ENCODE data around the gene GINS3. TPM values are rescaled to one million over a fixed set of nuclear protein-coding genes. Genes with fewer than 3 reads are reported as not detected.
"Not testable (repeated sequence)": the region's sequence is repeated elsewhere in the genome, so short reads cannot be mapped to it uniquely, and the experiment has no call there.

GINS3 gene
- total and polyA plus RNA-seq, 2 experiments from 2014 or later, result 8.8 to 17.8 TPM

DNA sequence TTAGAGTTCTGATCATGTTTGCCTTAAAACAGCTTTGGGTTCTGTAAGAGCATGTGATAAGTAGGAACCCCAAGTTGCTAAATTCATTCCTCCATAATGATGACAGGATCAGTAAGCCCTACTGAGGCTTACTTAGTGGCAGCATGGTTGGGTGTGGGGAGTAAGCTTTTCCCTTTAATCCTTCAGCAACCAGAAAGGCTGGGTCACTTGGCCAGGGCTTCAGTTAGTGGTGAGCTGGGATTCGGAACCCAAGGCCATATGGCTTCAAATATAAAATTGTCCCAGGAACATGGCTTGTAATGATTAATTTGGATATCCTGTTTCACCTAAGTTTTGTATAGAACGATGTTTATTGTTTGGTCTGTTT is 850 bp downstream of the GINS3 start:
- peaks cover 22% of the 10 kb centered on the region for H3K79me2 ChIP-seq (replicated peaks; ENCODE audit: insufficient read depth)
- H3K36me3 ChIP-seq (ENCODE audit: insufficient read depth), result no peaks in the 10 kb centered on the region
- peak overlapping the region; percentile 93 for H3K4me3 ChIP-seq
- H3K4me1 Mint-ChIP-seq, result no peaks in the 10 kb centered on the region; the same call in 2 of the 3 replicates
- TF ChIP-seq ZNF331 (CRISPR knock-in tag; IDR thresholded peaks at IDR 0.05; ENCODE audit: low read depth) (no peak), REST (IDR thresholded peaks at IDR 0.05; ENCODE audit: unreplicated experiment) (no peak), POLR2AphosphoS5 (IDR thresholded peaks at IDR 0.05; ENCODE audit: low read depth) (no peak), EZH2 (IDR thresholded peaks at IDR 0.05; ENCODE audit: low read depth, unreplicated experiment) (no peak), EZH2phosphoT487 (IDR thresholded peaks at IDR 0.05; ENCODE audit: unreplicated experiment) (no peak), JUNB (IDR thresholded peaks at IDR 0.05; ENCODE audit: unreplicated experiment) (no peak)
- TF ChIP-seq, protein P1, sequence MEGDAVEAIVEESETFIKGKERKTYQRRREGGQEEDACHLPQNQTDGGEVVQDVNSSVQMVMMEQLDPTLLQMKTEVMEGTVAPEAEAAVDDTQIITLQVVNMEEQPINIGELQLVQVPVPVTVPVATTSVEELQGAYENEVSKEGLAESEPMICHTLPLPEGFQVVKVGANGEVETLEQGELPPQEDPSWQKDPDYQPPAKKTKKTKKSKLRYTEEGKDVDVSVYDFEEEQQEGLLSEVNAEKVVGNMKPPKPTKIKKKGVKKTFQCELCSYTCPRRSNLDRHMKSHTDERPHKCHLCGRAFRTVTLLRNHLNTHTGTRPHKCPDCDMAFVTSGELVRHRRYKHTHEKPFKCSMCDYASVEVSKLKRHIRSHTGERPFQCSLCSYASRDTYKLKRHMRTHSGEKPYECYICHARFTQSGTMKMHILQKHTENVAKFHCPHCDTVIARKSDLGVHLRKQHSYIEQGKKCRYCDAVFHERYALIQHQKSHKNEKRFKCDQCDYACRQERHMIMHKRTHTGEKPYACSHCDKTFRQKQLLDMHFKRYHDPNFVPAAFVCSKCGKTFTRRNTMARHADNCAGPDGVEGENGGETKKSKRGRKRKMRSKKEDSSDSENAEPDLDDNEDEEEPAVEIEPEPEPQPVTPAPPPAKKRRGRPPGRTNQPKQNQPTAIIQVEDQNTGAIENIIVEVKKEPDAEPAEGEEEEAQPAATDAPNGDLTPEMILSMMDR (conservative IDR thresholded peaks at IDR 0.05; ENCODE audit: low read depth in 2 of 2), result no peak
- H3K4me3 Mint-ChIP-seq, result peak overlapping the region; percentile 99
- H3K36me3 Mint-ChIP-seq (ENCODE audit: low read depth), result peaks cover 27% of the 10 kb centered on the region
- H3K27me3 ChIP-seq (ENCODE audit: insufficient read depth), result peaks cover 25% of the 10 kb centered on the region
- peak overlapping the region; percentile 99 for H2AFZ ChIP-seq
- peak overlapping the region; percentile 95 for H3K4me2 ChIP-seq
- peaks cover 8% of the 10 kb centered on the region for H3K27me3 Mint-ChIP-seq (ENCODE audit: insufficient read depth, low read depth, poor library complexity)
- H3K27ac ChIP-seq (ENCODE audit: low read depth), result no peak overlapping the region
- ATAC-seq (peak; percentile 15), DNase-seq (ENCODE audit: low spot score) (no peak)
- peaks cover 25% of the 10 kb centered on the region for H3K9me3 Mint-ChIP-seq
- no peaks in the 10 kb centered on the region for H4K20me1 ChIP-seq (replicated peaks; ENCODE audit: insufficient read depth)
- no peaks in the 10 kb centered on the region for H3F3A ChIP-seq (replicated peaks; ENCODE audit: low read depth)
- H3K4me1 ChIP-seq (ENCODE audit: insufficient read depth), result peaks cover 6% of the 10 kb centered on the region
- peak overlapping the region; percentile 98; the same call in 1 of the 2 replicates for H3K27ac Mint-ChIP-seq
- H3K9me2 ChIP-seq (ENCODE audit: insufficient read depth), result no peaks in the 10 kb centered on the region; the same call in 1 of the 2 replicates

GRCh38 chr16:58396897-58397296 is 4.6 kb downstream of the GINS3 start:
- H3K36me3 ChIP-seq (ENCODE audit: insufficient read depth); H3K4me3 ChIP-seq; H3F3A ChIP-seq (replicated peaks; ENCODE audit: low read depth); H3K27me3 Mint-ChIP-seq (ENCODE audit: insufficient read depth, low read depth, poor library complexity); DNase-seq (ENCODE audit: low spot score); H4K20me1 ChIP-seq (replicated peaks; ENCODE audit: insufficient read depth); H3K4me1 ChIP-seq (ENCODE audit: insufficient read depth); H3K27ac Mint-ChIP-seq; H3K27me3 ChIP-seq (ENCODE audit: insufficient read depth); H3K4me1 Mint-ChIP-seq; H2AFZ ChIP-seq; H3K9me2 ChIP-seq (ENCODE audit: insufficient read depth); H3K27ac ChIP-seq (ENCODE audit: low read depth); ATAC-seq; H3K4me2 ChIP-seq; H3K4me3 Mint-ChIP-seq: not testable (repeated sequence)
- peaks cover 22% of the 10 kb centered on the region for H3K79me2 ChIP-seq (replicated peaks; ENCODE audit: insufficient read depth)
- Mint-ChIP-seq H3K36me3 (ENCODE audit: low read depth) (peaks cover 59% of the 10 kb centered on the region), H3K9me3 (peaks cover 29% of the 10 kb centered on the region)

All from GM23338 (cell line).